ENCODE measurements around the gene SHANK2. TPM values are rescaled to one million over a fixed set of nuclear protein-coding genes. Genes with fewer than 3 reads are reported as not detected.

The SHANK2 gene
- polyA plus RNA-seq, 4 donors = 2.2 to 15.3 (median 3.8) TPM

GRCh38 chr11:71266114-71266833 is 13.9 kb upstream of the SHANK2 start:
- no peaks in the 10 kb centered on the region for H3K36me3 ChIP-seq (ENCODE audit: control insufficient read depth in 3 of 3, insufficient read depth in 2 of 3, low read depth in 1 of 3, low read length in 3 of 3)
- peak; percentile 59 to 81 for DNase-seq
- no peaks in the 10 kb centered on the region for H3K27me3 ChIP-seq (ENCODE audit: control insufficient read depth in 3 of 3, insufficient read depth in 3 of 3, low read length in 3 of 3)
- H3K4me3 ChIP-seq (ENCODE audit: low read depth in 1 of 3, low read length in 3 of 3) = no peak overlapping the region
- FAIRE-seq = no peak
- peaks cover 2 to 13% (median 3%) of the 10 kb centered on the region in 3 donors for H3K4me1 ChIP-seq (ENCODE audit: control insufficient read depth in 3 of 3, insufficient read depth in 2 of 3, low read depth in 1 of 3, low read length in 2 of 3)
- 20 to 46% (median 29%) methylated on average over 22 of the region's 22 CpGs for WGBS, 3 donors
- H3K27ac ChIP-seq (ENCODE audit: low read depth in 1 of 3, low read length in 2 of 3) = no peak overlapping the region
- H3K9me3 ChIP-seq (ENCODE audit: control insufficient read depth in 2 of 2, insufficient read depth in 1 of 2, low read depth in 1 of 2, low read length in 1 of 2) = no peaks in the 10 kb centered on the region

- H3K36me3 ChIP-seq (ENCODE audit: control insufficient read depth in 3 of 3, insufficient read depth in 2 of 3, low read depth in 1 of 3, low read length in 3 of 3) = no peaks in the 10 kb centered on the region
- peaks cover 2 to 13% (median 3%) of the 10 kb centered on the region in 3 donors for H3K4me1 ChIP-seq (ENCODE audit: control insufficient read depth in 3 of 3, insufficient read depth in 2 of 3, low read depth in 1 of 3, low read length in 2 of 3)
- DNase-seq (no peak), FAIRE-seq (no peak)
- H3K4me3 ChIP-seq (ENCODE audit: low read depth in 1 of 3, low read length in 3 of 3) = no peak overlapping the region
- no peak overlapping the region for H3K27ac ChIP-seq (ENCODE audit: low read depth in 1 of 3, low read length in 2 of 3)
- 88 to 91% (median 90%) methylated on average over 18 of the region's 18 CpGs for WGBS, 3 donors
- H3K27me3 ChIP-seq (ENCODE audit: control insufficient read depth in 3 of 3, insufficient read depth in 3 of 3, low read length in 3 of 3) = no peaks in the 10 kb centered on the region
- H3K9me3 ChIP-seq (ENCODE audit: control insufficient read depth in 2 of 2, insufficient read depth in 1 of 2, low read depth in 1 of 2, low read length in 1 of 2) = no peaks in the 10 kb centered on the region
Measured at GRCh38 chr11:71265559-71266092, 13.2 kb upstream of the SHANK2 start.

- Histone ChIP-seq H3K27me3 (ENCODE audit: control insufficient read depth in 3 of 3, insufficient read depth in 3 of 3, low read length in 3 of 3) (no peaks in the 10 kb centered on the region), H3K4me3 (ENCODE audit: low read depth in 1 of 3, low read length in 3 of 3) (no peak overlapping the region), H3K4me1 (ENCODE audit: control insufficient read depth in 3 of 3, insufficient read depth in 2 of 3, low read depth in 1 of 3, low read length in 2 of 3) (peaks cover 0 to 10% (median 3%) of the 10 kb centered on the region in 3 donors), H3K27ac (ENCODE audit: low read depth in 1 of 3, low read length in 2 of 3) (no peak overlapping the region), H3K36me3 (ENCODE audit: control insufficient read depth in 3 of 3, insufficient read depth in 2 of 3, low read depth in 1 of 3, low read length in 3 of 3) (no peaks in the 10 kb centered on the region), H3K9me3 (ENCODE audit: control insufficient read depth in 2 of 2, insufficient read depth in 1 of 2, low read depth in 1 of 2, low read length in 1 of 2) (no peaks in the 10 kb centered on the region)
- FAIRE-seq (no peak), DNase-seq (no peak)
- WGBS, 3 donors = 55 to 77% (median 58%) methylated on average over 4 of the region's 4 CpGs
Measured at GRCh38 chr11:71263386-71263785, 11.0 kb upstream of the SHANK2 start.

GRCh38 chr11:71255800-71256479 is 3.6 kb upstream of the SHANK2 start:
- Histone ChIP-seq H3K9me3 (ENCODE audit: control insufficient read depth in 2 of 2, insufficient read depth in 1 of 2, low read depth in 1 of 2, low read length in 1 of 2) (no peaks in the 10 kb centered on the region), H3K4me3 (ENCODE audit: low read depth in 1 of 3, low read length in 3 of 3) (no peak overlapping the region), H3K4me1 (ENCODE audit: control insufficient read depth in 3 of 3, insufficient read depth in 2 of 3, low read depth in 1 of 3, low read length in 2 of 3) (peaks cover 0 to 16% (median 0%) of the 10 kb centered on the region in 3 donors), H3K27me3 (ENCODE audit: control insufficient read depth in 3 of 3, insufficient read depth in 3 of 3, low read length in 3 of 3) (peaks cover 0 to 6% (median 0%) of the 10 kb centered on the region in 3 donors), H3K36me3 (ENCODE audit: control insufficient read depth in 3 of 3, insufficient read depth in 2 of 3, low read depth in 1 of 3, low read length in 3 of 3) (no peaks in the 10 kb centered on the region), H3K27ac (ENCODE audit: low read depth in 1 of 3, low read length in 2 of 3) (no peak overlapping the region)
- 49 to 60% (median 51%) methylated on average over 11 of the region's 11 CpGs for WGBS, 3 donors
- FAIRE-seq (no peak), DNase-seq (no peak)

- Histone ChIP-seq H3K27me3 (ENCODE audit: control insufficient read depth in 3 of 3, insufficient read depth in 3 of 3, low read length in 3 of 3) (peaks cover 0 to 6% (median 4%) of the 10 kb centered on the region in 3 donors), H3K36me3 (ENCODE audit: control insufficient read depth in 3 of 3, insufficient read depth in 2 of 3, low read depth in 1 of 3, low read length in 3 of 3) (no peaks in the 10 kb centered on the region), H3K27ac (ENCODE audit: low read depth in 1 of 3, low read length in 2 of 3) (no peak overlapping the region), H3K4me3 (ENCODE audit: low read depth in 1 of 3, low read length in 3 of 3) (no peak overlapping the region), H3K4me1 (ENCODE audit: control insufficient read depth in 3 of 3, insufficient read depth in 2 of 3, low read depth in 1 of 3, low read length in 2 of 3) (peaks cover 0 to 18% (median 0%) of the 10 kb centered on the region in 3 donors), H3K9me3 (ENCODE audit: control insufficient read depth in 2 of 2, insufficient read depth in 1 of 2, low read depth in 1 of 2, low read length in 1 of 2) (no peaks in the 10 kb centered on the region)
- WGBS, 3 donors = 31 to 59% (median 41%) methylated on average over 5 of the region's 5 CpGs
- DNase-seq (peak; percentile 32 to 62), FAIRE-seq (no peak)
Measured at GRCh38 chr11:71255323-71255722, 2.9 kb upstream of the SHANK2 start.

GRCh38 chr11:71253794-71254193 is 1.4 kb upstream of the SHANK2 start:
- Histone ChIP-seq H3K9me3 (ENCODE audit: control insufficient read depth in 2 of 2, insufficient read depth in 1 of 2, low read depth in 1 of 2, low read length in 1 of 2) (no peaks in the 10 kb centered on the region), H3K4me1 (ENCODE audit: control insufficient read depth in 3 of 3, insufficient read depth in 2 of 3, low read depth in 1 of 3, low read length in 2 of 3) (peaks cover 0 to 22% (median 0%) of the 10 kb centered on the region in 3 donors), H3K36me3 (ENCODE audit: control insufficient read depth in 3 of 3, insufficient read depth in 2 of 3, low read depth in 1 of 3, low read length in 3 of 3) (peaks cover 0 to 5% (median 0%) of the 10 kb centered on the region in 3 donors), H3K27me3 (ENCODE audit: control insufficient read depth in 3 of 3, insufficient read depth in 3 of 3, low read length in 3 of 3) (peaks cover 0 to 6% (median 5%) of the 10 kb centered on the region in 3 donors), H3K4me3 (ENCODE audit: low read depth in 1 of 3, low read length in 3 of 3) (no peak overlapping the region), H3K27ac (ENCODE audit: low read depth in 1 of 3, low read length in 2 of 3) (peak overlapping the region in 1 of 3 donors; percentile 13)
- WGBS, 3 donors = 46 to 58% (median 47%) methylated on average over 5 of the region's 5 CpGs
- no peak for DNase-seq
- FAIRE-seq = no peak

GRCh38 chr11:71252770-71253730 is 673 bp upstream of the SHANK2 start:
- Histone ChIP-seq H3K4me3 (ENCODE audit: low read depth in 1 of 3, low read length in 3 of 3) (peak overlapping the region; percentile 47 to 80 (median 56)), H3K9me3 (ENCODE audit: control insufficient read depth in 2 of 2, insufficient read depth in 1 of 2, low read depth in 1 of 2, low read length in 1 of 2) (no peaks in the 10 kb centered on the region), H3K36me3 (ENCODE audit: control insufficient read depth in 3 of 3, insufficient read depth in 2 of 3, low read depth in 1 of 3, low read length in 3 of 3) (peaks cover 0 to 9% (median 0%) of the 10 kb centered on the region in 3 donors), H3K4me1 (ENCODE audit: control insufficient read depth in 3 of 3, insufficient read depth in 2 of 3, low read depth in 1 of 3, low read length in 2 of 3) (peaks cover 0 to 22% (median 0%) of the 10 kb centered on the region in 3 donors), H3K27me3 (ENCODE audit: control insufficient read depth in 3 of 3, insufficient read depth in 3 of 3, low read length in 3 of 3) (peaks cover 0 to 6% (median 5%) of the 10 kb centered on the region in 3 donors), H3K27ac (ENCODE audit: low read depth in 1 of 3, low read length in 2 of 3) (peak overlapping the region; percentile 59 to 92 (median 62))
- FAIRE-seq (no peak), DNase-seq (peak; percentile 75 to 88)
- WGBS, 3 donors = 0 to 4% (median 3%) methylated on average over 34 to 40 of the region's 40 CpGs
